K562 (cell line): ENCODE measurements around the gene KHDC3L. TPM values are rescaled to one million over a fixed set of nuclear protein-coding genes. Genes with fewer than 3 reads are reported as not detected.
A peak's percentile ranks its signal among the peaks of the same experiment; 100 is the strongest.

ENCODE experiments used
- BCLAF1 ChIP-seq, 2 experiments: fragments of 450-650 bp in 1 of 2; IDR thresholded peaks; 2 replicates each; pipeline ENCODE4 v1.6.1; 2011 to 2017; ENCODE audit warnings: low read depth in 2 of 2, antibody characterized with exemption in 1 of 2, borderline replicate concordance in 1 of 2, low read length in 1 of 2, mild to moderate bottlenecking in 1 of 2, mixed read lengths in 1 of 2; ENCODE audit not compliant: control insufficient read depth in 1 of 2
- CREB1 ChIP-seq, 2 experiments: sonication (generic) in 1 of 2; formaldehyde crosslinking in 1 of 2; IDR thresholded peaks; 2 replicates each; pipeline versions ENCODE4 v1.6.1 to v1.8.0; 2012 to 2022; ENCODE audit warnings: inconsistent platforms in 1 of 2, mild to moderate bottlenecking in 1 of 2, missing genetic modification reagents in 1 of 2, moderate library complexity in 1 of 2
- CREM ChIP-seq: IDR thresholded peaks from 2 replicates; pipeline ENCODE4 v1.6.1; 2014; ENCODE audit warnings: antibody characterized with exemption, low read depth
- CTCF ChIP-seq, 3 experiments: IDR thresholded peaks in 2 of 3; conservative IDR thresholded peaks in 1 of 3; 2 replicates each; pipeline ENCODE4 v1.5.1; 2011 to 2012; ENCODE audit warnings: low read length in 3 of 3, mild to moderate bottlenecking in 3 of 3, control low read depth in 2 of 3, improper control_type of control experiment in 1 of 3, inconsistent platforms in 1 of 3, low read depth in 1 of 3, mixed read lengths in 1 of 3, moderate library complexity in 1 of 3; ENCODE audit not compliant: insufficient read depth in 2 of 3
- DPF2 ChIP-seq: fragments of 450-650 bp; IDR thresholded peaks from 2 replicates; pipeline ENCODE4 v1.6.1; 2016
- EP300 ChIP-seq: IDR thresholded peaks from 2 replicates; pipeline ENCODE4 v1.6.1; 2012; ENCODE audit warnings: low read length, improper control_type of control experiment
- FOXJ2 ChIP-seq: fragments of 200-800 bp; sonication (Bioruptor generic); IDR thresholded peaks from 2 replicates; pipeline ENCODE4 v1.6.1; 2016; ENCODE audit warnings: missing genetic modification characterization, missing compliant biosample characterization
- GTF2E2 ChIP-seq: fragments of 200-800 bp; sonication (Bioruptor generic); IDR thresholded peaks from 2 replicates; pipeline ENCODE4 v1.6.1; 2016; ENCODE audit warnings: missing genetic modification characterization, missing compliant biosample characterization
- HCFC1 ChIP-seq: IDR thresholded peaks from 2 replicates; pipeline ENCODE4 v1.6.1; 2012; ENCODE audit warnings: low read depth, low read length, improper control_type of control experiment
- MCM5 ChIP-seq: fragments of 450-650 bp; IDR thresholded peaks from 2 replicates; pipeline ENCODE4 v1.6.1; 2016; ENCODE audit warnings: low read depth
- PHB ChIP-seq: fragments of 250-450 bp; sonication (Bioruptor Pico); IDR thresholded peaks from 2 replicates; pipeline ENCODE4 v1.5.0; 2021
- POLR2AphosphoS5 ChIP-seq: IDR thresholded peaks from 2 replicates; pipeline ENCODE4 v1.6.1; 2011; ENCODE audit warnings: mild to moderate bottlenecking, low read depth, low read length, moderate library complexity; ENCODE audit not compliant: control insufficient read depth, insufficient read depth
- POLR2G ChIP-seq: fragments of 200-400 bp; formaldehyde crosslinking; IDR thresholded peaks from 2 replicates; pipeline ENCODE4 v1.6.1; 2017; ENCODE audit warnings: low read depth, mild to moderate bottlenecking, antibody characterized with exemption, low read length, moderate library complexity
- RHOXF2B ChIP-seq: fragments of 250-450 bp; sonication (Bioruptor Pico); conservative IDR thresholded peaks from 2 replicates; pipeline ENCODE4 v1.5.1; 2021
- ZFX ChIP-seq: sonication (generic); formaldehyde crosslinking; IDR thresholded peaks from 2 replicates; pipeline ENCODE4 v1.8.0; 2022; ENCODE audit warnings: mild to moderate bottlenecking, missing genetic modification reagents, moderate library complexity
- ZMIZ1 ChIP-seq, 2 experiments: fragments of 150-350 bp in 1 of 2; IDR thresholded peaks; 2 replicates each; pipeline ENCODE4 v1.6.1; 2012 to 2016; ENCODE audit warnings: low read depth in 2 of 2, low read length in 2 of 2, mild to moderate bottlenecking in 1 of 2, moderate library complexity in 1 of 2
- ZNF12 ChIP-seq: sonication (generic); formaldehyde crosslinking; IDR thresholded peaks from 2 replicates; pipeline ENCODE4 v1.4.0; 2020; ENCODE audit warnings: mild to moderate bottlenecking, missing genetic modification reagents
- ZNF766 ChIP-seq: fragments of 200-800 bp; sonication (Bioruptor generic); conservative IDR thresholded peaks from 2 replicates; pipeline ENCODE4 v1.6.1; 2016; ENCODE audit warnings: missing genetic modification characterization, missing compliant biosample characterization
- polyA plus RNA-seq, 8 experiments: library from polyadenylated mRNA; depleted of rRNA in 4 of 8; stranded (reverse) in 5 of 8; unstranded in 3 of 8; fragments of >200 nt; fragmentation: Nextera tagmentation in 2 of 8; fragmentation: Illumina TruSeq in 1 of 8; extraction: Ambion mirVana in 2 of 8; extraction: Trizol in 1 of 8; gene quantifications; 2 replicates each; pipeline versions ENCODE4 v1.2.1 to v1.2.3, GENCODE V29; 2011 to 2014; ENCODE audit warnings: inconsistent platforms in 1 of 8, missing spikeins in 1 of 8
- total RNA-seq, 7 experiments: library from RNA; depleted of rRNA in 6 of 7; stranded (reverse); fragments of >200 nt in 6 of 7; fragmentation: Illumina TruSeq in 2 of 7; extraction: Trizol in 2 of 7; gene quantifications; 2 replicates each; pipeline versions ENCODE4 v1.2.1 to v1.2.3, GENCODE V29; 2011 to 2021; ENCODE audit warnings: low replicate concordance in 1 of 7

The KHDC3L gene
- total and polyA plus RNA-seq, 9 of the 15 experiments (the other 6 are each of a cell fraction or from before 2014, with no cell fraction given), result not detected

DNA sequence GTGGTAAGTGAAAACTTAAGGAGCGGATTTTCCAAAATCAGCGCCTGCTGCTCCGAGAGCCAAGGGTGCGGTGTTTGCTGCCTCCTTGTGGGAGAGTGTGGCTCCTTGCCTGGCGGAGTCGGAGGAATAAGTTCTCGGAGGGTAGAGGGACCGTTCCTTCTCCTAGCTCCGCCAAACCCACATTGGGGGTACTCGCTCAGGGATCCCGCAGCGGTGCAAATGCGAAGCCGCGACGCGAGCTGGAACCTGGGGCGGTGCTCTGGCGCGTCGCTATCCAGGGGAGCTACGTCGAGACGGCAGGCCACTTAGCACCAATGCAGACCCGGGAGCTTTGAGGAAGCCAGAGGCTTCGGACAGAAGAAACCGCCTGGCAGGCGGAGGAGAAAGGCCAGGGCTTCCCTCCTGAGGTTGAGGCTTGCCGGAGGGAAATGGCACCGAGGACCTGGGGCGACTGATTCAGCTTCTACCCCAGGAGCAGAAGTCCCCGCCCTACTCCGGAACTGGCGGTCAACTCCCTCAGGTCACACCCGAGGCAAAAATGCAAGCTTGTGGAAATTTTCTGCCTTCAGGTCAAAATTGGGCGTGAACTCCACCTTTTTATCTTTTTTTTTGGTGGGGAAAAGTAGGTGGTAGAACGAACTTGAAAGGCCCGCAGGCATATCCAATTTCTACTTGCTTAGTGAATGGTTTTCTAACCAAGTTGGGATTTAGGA lies 26.5 kb downstream of the KHDC3L start (continued):
- no peak for TF ChIP-seq CREB1 (IDR thresholded peaks at IDR 0.05)
- peak; percentile 43; the same call in 1 of the 2 replicates for TF ChIP-seq CREB1 (CRISPR knock-in tag; IDR thresholded peaks at IDR 0.05)
- TF ChIP-seq PHB (CRISPR knock-in tag), result no peak
- TF ChIP-seq EP300, result peak; percentile 33; the same call in 1 of the 2 replicates
- TF ChIP-seq ZNF12 (CRISPR knock-in tag), result peak; percentile 72; the same call in 1 of the 2 replicates
- peak; percentile 80 for TF ChIP-seq ZNF766 (CRISPR knock-in tag)
- no peak for TF ChIP-seq FOXJ2 (tag)
- 0 out of 4 replicates have a peak, but pooled peaks of 1 of the 2 experiments have one; percentile 34 for TF ChIP-seq ZMIZ1 (IDR thresholded peaks at IDR 0.05; ENCODE audit: low read depth in 2 of 2, low read length in 2 of 2)
- TF ChIP-seq BCLAF1 (IDR thresholded peaks at IDR 0.05; ENCODE audit: borderline replicate concordance in 1 of 2, control insufficient read depth in 1 of 2, low read depth in 2 of 2, low read length in 1 of 2), result no peak
- peak; percentile 80 for TF ChIP-seq DPF2
- peak; percentile 71; the same call in 1 of the 2 replicates for TF ChIP-seq GTF2E2 (tag)
- TF ChIP-seq CREM, result 0 out of 2 replicates have a peak, but pooled peaks have one; percentile 29
- peak; percentile 84; the same call in 1 of the 2 replicates for TF ChIP-seq POLR2AphosphoS5
- TF ChIP-seq RHOXF2B (CRISPR knock-in tag), result no peak
- TF ChIP-seq ZFX (CRISPR knock-in tag), result peak; percentile 62
- peak; percentile 94 for TF ChIP-seq POLR2G
- TF ChIP-seq CTCF (IDR thresholded peaks at IDR 0.05 in 2 of 3, conservative IDR thresholded peaks at IDR 0.05 in 1 of 3; ENCODE audit: insufficient read depth in 2 of 3, low read depth in 1 of 3, low read length in 3 of 3), result peak; percentile 78 to 82 (median 81)
- TF ChIP-seq MCM5, result no peak
- no peak for TF ChIP-seq HCFC1
